ENCODE data around the gene NKX1-2.

The NKX1-2 gene

DNA sequence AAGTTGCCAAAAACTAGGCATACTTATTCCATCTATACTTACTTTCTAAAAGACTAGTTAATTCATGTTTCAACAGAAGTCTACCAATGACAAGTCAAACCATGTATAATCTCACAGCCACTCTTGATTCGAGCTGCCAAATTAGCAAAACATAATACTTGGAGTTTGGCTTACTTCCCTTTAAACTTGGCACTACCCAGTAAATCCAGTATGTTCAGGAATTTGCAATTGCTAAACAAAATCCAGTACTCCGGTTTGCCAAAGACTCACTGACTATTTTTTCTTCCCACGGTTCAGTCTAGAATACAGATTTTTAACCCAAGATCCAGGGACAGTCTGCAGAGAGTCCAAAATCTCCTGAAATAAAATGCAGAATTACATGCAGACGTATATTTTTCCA is 35.8 kb downstream of the NKX1-2 start:
- no peak for DNase-seq

DNA sequence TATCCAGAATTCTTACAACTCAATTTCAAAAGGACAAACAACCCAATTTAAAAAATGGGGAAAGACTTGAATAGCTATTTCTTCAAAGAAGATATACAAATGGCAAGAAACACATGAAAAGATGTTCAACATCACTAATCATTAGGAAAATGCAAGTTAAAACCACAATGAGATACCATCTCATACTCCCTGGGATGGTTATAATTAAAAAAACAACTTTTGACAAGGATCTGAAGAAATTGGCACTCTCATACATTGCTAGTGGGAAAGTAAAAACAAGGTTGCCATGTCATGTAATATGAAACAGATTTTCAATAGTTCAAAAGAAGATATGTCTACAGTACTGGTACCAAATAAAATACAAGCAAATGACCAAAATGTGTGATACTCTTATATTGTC is 40.1 kb downstream of the NKX1-2 start:
- no peak for DNase-seq

DNA sequence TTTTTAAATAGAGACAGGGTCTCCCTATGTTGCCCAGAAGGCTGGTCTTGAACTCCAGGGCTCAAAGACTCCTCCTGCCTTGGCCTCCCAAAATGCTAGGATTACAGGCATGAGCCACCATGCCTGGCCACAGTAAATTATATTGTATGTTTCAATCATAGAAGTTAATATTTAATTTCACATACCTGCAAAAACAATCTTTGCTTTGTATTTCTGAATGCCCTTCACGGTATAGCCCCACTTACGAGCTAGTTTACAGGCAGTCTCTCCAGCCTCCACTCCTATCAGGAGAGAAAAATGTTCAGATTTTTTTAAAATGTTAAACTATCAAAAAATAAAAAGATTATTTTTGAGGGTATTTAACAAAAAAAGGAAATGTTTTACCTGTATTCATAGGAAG is 41.5 kb downstream of the NKX1-2 start:
- no peak for DNase-seq

DNA sequence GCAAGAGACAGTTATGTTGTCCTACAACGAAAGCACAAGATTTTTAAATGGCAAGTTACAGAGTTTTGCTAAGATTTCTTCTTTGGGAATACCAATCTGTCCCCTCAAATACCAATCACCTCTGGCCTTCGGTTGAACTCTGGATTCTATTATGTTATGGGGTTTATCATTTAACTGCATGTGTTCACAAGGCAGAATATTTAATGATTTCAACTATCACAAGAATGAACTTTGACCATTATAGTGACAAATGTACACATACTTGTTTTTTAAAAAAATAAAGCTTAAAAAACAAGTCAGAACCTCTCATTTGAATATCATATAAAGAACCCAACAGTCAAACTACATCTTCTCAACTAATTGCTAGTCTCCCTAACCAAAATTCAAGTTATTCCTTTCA is 42.4 kb downstream of the NKX1-2 start:
- no peak for DNase-seq

DNA sequence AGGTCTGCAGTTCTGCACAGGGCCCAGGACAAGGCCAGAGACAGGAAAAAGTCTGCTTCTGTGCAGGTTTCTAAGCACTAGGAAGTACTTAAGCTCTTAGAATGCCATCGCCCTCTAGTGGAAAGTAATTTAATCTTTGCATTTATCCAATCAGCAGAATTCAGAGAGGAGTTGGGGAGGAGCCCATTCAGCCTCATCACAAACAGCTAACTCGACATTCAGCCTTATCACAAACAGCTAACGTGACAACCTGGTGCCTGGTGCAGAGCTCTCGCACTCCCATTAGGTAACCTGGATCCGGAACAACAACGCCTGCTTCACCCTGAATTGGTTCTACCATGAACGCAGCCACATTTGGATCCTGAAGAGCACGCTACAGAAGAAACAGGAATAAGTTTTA is 46.3 kb downstream of the NKX1-2 start:
- DNase-seq: no peak

DNA sequence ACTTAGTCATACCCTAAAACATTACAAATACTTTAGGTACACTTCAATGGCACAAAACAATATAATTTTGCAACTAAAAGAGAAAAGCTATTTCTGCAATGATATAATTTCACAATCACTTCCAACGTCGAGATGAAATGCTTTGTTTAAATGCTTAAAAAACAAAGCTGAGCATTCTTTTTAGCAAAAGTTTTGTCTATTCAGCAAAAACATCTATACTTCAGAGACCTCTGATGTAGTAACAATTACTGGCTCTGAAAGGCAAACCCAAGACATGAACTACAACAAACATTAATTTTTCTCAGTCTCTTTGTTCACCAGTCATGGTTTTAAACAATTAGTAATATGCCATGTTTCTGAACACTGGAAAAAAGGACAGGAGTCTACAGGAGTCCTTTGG is 47.6 kb downstream of the NKX1-2 start:
- no peak for DNase-seq

DNA sequence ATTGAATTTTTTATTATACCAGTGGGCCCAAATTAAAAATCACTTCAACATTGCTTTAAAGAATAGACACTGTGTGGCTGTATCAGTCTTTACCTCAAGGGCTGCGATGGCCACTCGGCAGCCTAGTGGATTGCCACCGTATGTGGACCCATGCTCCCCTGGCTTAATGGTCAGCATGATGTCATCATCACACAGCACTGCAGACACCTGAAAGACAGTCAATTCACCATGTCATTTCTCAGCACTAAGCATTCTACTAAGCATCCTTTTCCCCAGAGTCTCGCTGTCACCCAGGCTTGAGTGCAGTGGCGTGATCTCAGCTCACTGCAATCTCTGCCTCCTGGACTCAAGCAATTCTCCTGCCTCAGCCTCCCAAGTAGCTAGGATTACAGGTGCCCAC is 48.2 kb downstream of the NKX1-2 start:
- no peak for DNase-seq
